Head of caudate nucleus (tissue), 42 donors: ENCODE results near the gene KCNJ2.

Source experiments
- DNase-seq, 42 donors: peaks; one replicate each; pipeline versions ENCODE4 v3.0.0 to v3.0.0-alpha.2; 2020 to 2021; ENCODE audit warnings: mixed read lengths in 7 of 42
- intact Hi-C: fragments of 100-400 bp; cut with DNase I; formaldehyde crosslinking; loops from one replicate; pipeline ENCODE4 v1.15.0; 2022

The KCNJ2 gene

GRCh38 chr17:70190959-70191805 is 21.9 kb downstream of the KCNJ2 start:
- intact Hi-C loops: no loop called here
- DNase-seq: no peak

GRCh38 chr17:70195091-70195490 is 25.8 kb downstream of the KCNJ2 start:
- intact Hi-C loops: no loop called here
- DNase-seq: no peak

- intact Hi-C loops: no loop called here
- DNase-seq: no peak
These were observed 32.6 kb downstream of the KCNJ2 start for GRCh38 chr17:70201872-70202419.

- intact Hi-C loops: no loop called here
- DNase-seq: no peak
These were observed 33.5 kb downstream of the KCNJ2 start for GRCh38 chr17:70202840-70203239.

GRCh38 chr17:70204431-70204830 is 35.1 kb downstream of the KCNJ2 start:
- intact Hi-C loops: no loop called here
- peak in 27 of 42 donors; percentile 4 to 82 (median 44) for DNase-seq

GRCh38 chr17:70205401-70205800 is 36.1 kb downstream of the KCNJ2 start:
- DNase-seq: no peak
- intact Hi-C loops: no loop called here

GRCh38 chr17:70206361-70207010 is 37.2 kb downstream of the KCNJ2 start:
- no peak for DNase-seq
- intact Hi-C loops: no loop called here

- intact Hi-C loops: no loop called here
These were observed 37.9 kb downstream of the KCNJ2 start for GRCh38 chr17:70207184-70207583.

GRCh38 chr17:70208080-70208794 is 38.9 kb downstream of the KCNJ2 start:
- intact Hi-C loops: no loop called here
- DNase-seq: no peak

More at GRCh38 chr17:70207184-70207583, 37.9 kb downstream of the KCNJ2 start:
- no peak for DNase-seq

- no peak for DNase-seq
- intact Hi-C loops: no loop called here
These were observed 39.7 kb downstream of the KCNJ2 start for GRCh38 chr17:70208825-70209555.

GRCh38 chr17:70215656-70216055 is 46.3 kb downstream of the KCNJ2 start:
- no peak for DNase-seq

GRCh38 chr17:70217571-70217970 is 48.2 kb downstream of the KCNJ2 start:
- intact Hi-C loops: no loop called here
- DNase-seq: no peak

More at GRCh38 chr17:70215656-70216055, 46.3 kb downstream of the KCNJ2 start:
- intact Hi-C loops: no loop called here

GRCh38 chr17:70225276-70225675 is 55.9 kb downstream of the KCNJ2 start:
- peak in 1 of 42 donors; percentile 10 for DNase-seq
- intact Hi-C loops: no loop called here
